Measurements from ENCODE around the gene TMEM181.

TMEM181 gene

DNA sequence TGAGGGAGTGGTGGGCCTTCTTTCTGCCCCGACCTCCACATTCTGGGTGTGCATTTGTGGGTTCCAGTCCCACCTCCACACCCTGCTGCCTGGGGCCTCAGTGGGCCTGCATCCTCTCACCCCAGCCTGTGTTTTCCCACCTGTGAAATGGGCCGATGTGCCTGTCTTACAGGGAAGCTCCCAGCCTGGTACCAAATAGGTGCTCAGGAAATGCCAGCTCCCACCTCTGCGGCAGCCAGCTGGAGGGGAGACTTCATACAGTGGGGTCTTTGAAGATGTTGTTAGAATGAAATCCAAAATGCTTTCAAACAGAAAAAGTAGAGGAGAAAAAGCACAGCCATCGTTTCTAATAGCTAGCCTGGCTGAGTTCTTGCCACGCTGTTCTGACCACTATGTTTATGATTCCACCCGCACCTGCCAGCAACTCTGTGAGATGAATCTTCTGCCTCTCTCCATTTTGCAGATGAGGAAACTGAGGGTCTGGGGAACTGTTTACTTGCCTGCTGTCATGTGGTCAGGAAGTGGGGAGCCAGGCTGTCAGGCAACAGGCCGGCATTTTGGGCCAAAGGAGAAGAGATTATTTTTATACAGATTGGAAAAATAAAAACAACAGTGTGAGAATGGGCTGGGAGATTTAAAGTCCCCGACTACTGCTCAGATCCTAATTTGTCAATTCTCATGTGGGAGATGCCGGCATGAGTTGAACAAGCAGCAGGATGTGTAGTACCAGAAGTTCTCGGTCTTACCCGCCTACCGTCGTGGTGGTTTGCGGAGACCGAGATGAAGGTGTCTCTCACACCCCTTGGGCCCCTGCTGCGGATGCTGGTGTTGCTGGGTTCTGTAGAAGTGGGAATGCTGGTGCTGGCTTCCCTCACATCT is 4.6 kb downstream of the TMEM181 start:
- no peak for DNase-seq (ENCODE audit: low read depth in 3 of 3)

GRCh38 chr6:158565122-158565429 is 5.2 kb downstream of the TMEM181 start:
- no peak for DNase-seq (ENCODE audit: low read depth in 3 of 3)

- no peak for DNase-seq (ENCODE audit: low read depth in 3 of 3)
Measured at GRCh38 chr6:158565482-158566040, 5.7 kb downstream of the TMEM181 start.

DNA sequence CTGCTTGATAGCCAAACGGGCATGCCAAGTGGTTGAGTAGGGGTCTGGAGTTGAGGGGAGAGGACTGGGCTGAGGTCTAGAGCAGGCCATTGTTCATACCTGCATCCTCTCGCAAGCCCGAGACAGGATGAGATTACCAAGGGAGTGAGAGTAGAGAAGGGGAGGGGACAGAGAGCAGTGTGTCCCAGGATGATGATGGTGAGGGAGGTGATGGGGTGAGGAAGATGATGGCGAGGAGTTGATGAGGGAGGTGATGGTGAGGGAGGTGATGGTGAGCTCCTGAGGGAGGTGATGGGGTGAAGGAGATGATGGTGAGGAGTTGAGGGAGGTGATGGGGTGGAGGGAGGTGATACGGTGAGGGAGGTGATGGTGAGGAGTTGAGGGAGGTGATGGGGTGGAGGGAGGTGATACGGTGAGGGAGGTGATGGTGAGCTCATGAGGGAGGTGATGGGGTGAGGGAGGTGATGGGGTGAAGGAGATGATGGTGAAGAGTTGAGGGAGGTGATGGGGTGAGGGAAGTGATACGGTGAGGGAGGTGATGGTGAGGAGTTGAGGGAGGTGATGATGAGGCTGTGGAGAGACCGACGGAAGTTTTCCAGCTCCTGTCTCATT is 6.4 kb downstream of the TMEM181 start:
- DNase-seq (ENCODE audit: low read depth in 3 of 3), result no peak

- no peak for DNase-seq (ENCODE audit: low read depth in 3 of 3)
Measured at GRCh38 chr6:158567152-158567551, 7.3 kb downstream of the TMEM181 start.

- no peak for DNase-seq (ENCODE audit: low read depth in 3 of 3)
Measured at GRCh38 chr6:158567871-158568401, 8.0 kb downstream of the TMEM181 start.

DNA sequence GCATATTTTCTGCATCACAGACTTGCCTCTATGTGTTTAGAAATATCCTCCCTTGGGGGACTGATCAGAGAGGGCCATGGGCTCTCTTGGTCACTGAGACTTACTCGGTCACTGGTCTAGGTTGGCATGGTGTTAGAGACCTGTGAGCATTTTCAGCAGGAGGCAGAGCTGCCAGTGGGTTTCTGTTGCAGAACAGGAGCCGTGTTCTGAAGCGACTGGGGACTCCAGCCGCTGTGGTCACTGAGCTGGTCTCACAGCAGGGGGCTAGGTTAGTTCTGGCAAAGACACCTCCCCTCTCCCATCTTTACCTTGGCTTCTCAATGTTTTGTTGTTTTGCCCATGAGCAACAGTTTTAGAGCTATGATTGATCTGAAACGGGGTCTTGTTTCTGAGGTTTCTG is 8.7 kb downstream of the TMEM181 start:
- DNase-seq (ENCODE audit: low read depth in 3 of 3), result no peak

GRCh38 chr6:158569036-158569435 is 9.1 kb downstream of the TMEM181 start:
- DNase-seq (ENCODE audit: low read depth in 3 of 3), result no peak

DNA sequence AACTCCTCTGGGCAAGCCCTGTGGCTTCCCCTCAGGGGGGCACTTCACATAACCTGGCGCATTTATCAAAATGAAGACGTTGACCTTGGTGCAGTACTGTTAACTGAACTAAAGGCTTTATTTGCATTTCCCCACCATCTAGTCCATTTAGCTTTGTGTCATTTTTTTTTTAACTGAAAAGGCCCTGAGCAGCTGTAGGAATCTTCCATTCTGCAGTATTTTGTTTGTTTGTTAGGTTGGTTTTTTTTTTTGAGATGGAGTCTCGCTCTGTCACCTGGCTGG is 10.7 kb downstream of the TMEM181 start:
- DNase-seq (ENCODE audit: low read depth in 3 of 3), result no peak

GRCh38 chr6:158571826-158572652 is 12.1 kb downstream of the TMEM181 start:
- no peak for DNase-seq (ENCODE audit: low read depth in 3 of 3)

DNA sequence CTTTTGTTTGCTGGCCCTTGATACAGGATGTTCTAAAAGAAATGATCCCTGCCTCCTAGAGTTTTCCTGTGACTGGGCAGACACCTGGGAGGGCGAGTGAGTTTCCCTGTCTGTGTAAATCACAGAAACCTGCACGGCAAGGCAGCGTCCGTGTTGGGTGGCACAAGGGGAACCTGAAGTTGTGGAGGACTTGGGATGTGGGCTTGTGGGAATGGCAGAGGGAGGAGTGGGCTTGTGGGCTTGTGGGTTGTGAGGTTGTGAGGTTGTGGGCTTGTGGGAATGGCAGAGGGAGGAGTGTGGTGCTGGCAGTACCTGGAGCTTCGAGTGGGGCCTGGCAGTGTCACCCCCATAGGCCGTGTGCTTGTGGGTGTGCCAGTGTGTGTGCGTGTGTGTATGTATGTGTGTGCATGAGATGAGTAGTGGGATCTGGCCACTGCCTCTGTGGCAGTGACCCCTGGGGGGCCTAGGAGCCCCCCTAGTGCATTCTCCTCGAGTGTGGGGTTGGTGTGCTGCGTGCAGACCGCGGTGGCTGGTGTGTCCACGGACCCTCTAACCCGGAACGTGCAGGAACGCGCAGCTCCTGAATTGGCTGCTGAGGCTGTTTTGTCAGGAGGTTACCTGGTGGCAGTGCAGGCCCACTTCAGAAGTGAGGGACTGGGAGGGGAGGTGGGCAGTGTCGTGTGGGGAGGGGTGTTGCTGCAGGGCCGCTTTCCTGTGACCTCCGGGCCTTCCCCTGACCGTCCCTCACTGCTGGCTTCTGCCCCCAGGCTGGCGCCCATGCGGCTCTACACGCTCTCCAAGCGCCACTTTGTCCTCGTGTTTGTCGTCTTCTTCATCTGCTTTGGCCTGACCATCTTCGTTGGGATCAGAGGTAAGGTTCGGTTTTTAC is 13.0 kb downstream of the TMEM181 start:
- DNase-seq (ENCODE audit: low read depth in 3 of 3), result no peak

GRCh38 chr6:158573542-158573931 is 13.6 kb downstream of the TMEM181 start:
- no peak for DNase-seq (ENCODE audit: low read depth in 3 of 3)

- no peak for DNase-seq (ENCODE audit: low read depth in 3 of 3)
Measured at GRCh38 chr6:158574800-158575199, 14.9 kb downstream of the TMEM181 start.

DNA sequence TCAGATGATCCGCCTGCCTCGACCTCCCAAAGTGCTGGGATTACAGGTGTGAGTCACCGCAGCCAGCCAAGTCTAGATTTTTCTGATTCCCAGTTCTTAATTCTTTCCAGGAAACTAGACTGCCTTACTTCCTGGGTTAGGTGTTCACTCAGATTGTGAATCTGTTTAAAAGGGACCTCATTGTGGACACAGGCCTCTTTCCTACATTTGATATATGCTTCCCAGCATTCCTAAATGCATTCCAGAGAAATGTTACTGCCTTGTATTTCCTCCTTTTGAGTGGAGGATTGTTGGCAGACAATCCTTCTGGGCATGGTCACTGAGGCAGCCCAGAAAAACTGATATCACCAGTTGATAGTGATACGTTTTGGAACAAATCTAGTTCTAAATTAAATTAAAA is 15.7 kb downstream of the TMEM181 start:
- DNase-seq (ENCODE audit: low read depth in 3 of 3), result no peak

- DNase-seq (ENCODE audit: low read depth in 3 of 3), result no peak
Measured at GRCh38 chr6:158584236-158584651, 24.4 kb downstream of the TMEM181 start.

GRCh38 chr6:158586652-158587051 is 26.8 kb downstream of the TMEM181 start:
- no peak for DNase-seq (ENCODE audit: low read depth in 3 of 3)

DNA sequence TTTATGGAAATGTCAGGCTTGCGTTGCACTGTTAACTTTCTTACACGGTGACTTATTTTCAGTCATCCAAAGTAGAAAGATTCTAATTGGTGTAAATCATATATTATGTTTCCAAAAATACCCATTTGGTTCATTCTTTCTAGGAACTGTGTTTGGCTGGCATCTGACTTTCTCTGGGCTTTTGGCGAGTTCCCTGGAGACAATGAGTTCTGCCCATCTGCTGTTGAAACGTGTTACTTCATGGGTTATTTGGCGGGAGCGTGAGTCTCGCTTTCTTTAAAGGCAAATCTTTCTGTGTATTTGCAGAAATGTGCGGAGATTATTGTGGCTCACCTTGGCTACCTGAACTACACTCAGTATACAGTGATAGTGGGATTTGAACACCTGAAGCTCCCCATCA is 29.5 kb downstream of the TMEM181 start:
- no peak for DNase-seq (ENCODE audit: low read depth in 3 of 3)

- no peak for DNase-seq (ENCODE audit: low read depth in 3 of 3)
Measured at GRCh38 chr6:158591134-158591809, 31.4 kb downstream of the TMEM181 start.

DNA sequence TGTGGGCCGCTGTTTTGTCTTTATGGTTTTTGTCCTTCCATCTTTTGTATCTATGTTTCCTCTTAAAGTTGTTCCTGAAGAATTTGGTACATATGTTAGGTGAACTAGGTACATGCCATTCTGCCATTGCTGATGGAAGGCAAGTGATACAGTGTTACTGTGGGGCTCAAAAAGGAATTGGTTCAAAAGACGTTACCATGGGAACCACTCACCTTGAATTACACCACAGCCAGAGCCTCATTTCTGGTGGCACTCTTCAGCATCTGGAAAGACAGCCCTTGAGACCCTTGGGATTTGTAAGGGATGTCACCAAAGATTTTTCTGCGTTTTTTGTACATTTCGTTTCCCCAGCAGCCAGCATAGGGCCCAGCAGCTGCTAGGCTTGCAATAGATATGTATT is 31.9 kb downstream of the TMEM181 start:
- no peak for DNase-seq (ENCODE audit: low read depth in 3 of 3)

DNA sequence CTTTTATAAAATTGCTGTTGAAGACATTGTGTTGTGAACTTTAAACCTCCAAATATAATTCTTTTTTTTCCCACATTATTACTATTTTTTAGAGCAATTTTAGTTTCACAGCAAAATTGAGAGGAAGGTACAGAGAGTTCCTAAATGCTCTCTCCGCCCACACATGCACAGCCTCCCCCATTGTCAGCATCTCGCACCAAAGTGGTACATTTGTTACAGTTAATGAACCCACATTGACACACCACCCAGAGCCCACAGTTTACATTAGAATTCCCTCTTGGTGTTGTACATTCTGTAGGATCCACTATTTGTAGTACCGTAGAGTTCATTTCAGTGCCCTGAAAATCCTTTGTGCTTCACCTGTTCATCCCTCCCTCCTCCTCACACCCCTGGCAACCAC is 33.8 kb downstream of the TMEM181 start:
- DNase-seq (ENCODE audit: low read depth in 3 of 3), result no peak

GRCh38 chr6:158595223-158595622 is 35.3 kb downstream of the TMEM181 start:
- DNase-seq (ENCODE audit: low read depth in 3 of 3), result no peak

All from stimulated activated CD4-positive, alpha-beta T cell treated with anti-CD3 and anti-CD28 coated beads, TNF-alpha, amount 100 ng/mL, for 48 hours (primary cell).